ENCODE results near the gene WDPCP. TPM values are rescaled to one million over a fixed set of nuclear protein-coding genes. Genes with fewer than 3 reads are reported as not detected.

Gene WDPCP
- total RNA-seq, 4 donors from 2014 or later = 7.8 to 23.7 (median 10.7) TPM

DNA sequence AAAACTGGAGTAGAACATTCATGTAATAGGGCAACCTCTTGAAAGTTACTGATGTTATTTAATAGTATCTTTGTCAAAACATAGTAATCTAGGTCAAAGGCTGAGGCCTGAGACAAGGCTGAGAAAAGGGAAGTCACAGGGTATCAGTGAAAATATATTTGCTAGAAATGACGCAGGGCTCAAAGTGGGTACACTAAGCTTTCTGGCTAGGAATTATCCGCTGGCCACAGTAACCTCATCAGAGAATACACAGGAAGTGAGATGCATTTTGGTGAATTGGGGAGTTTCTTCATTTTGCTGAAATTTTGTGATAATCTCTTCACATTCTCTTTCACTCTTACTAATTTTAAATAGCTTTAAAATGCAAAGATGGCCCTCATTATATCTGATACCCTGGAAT lies 330.8 kb downstream of the WDPCP start:
- no peak for DNase-seq (ENCODE audit: extremely low spot score)
- Histone ChIP-seq H3K4me1 (no peaks in the 10 kb centered on the region), H3K27ac (replicated peaks in 1 of 4) (no peak overlapping the region), H3K27me3 (no peaks in the 10 kb centered on the region), H3K9me3 (no peaks in the 10 kb centered on the region), H3K4me3 (no peak overlapping the region), H3K36me3 (no peaks in the 10 kb centered on the region)
- TF ChIP-seq EP300 (IDR thresholded peaks at IDR 0.05) = no peak
- no peak for TF ChIP-seq POLR2A (IDR thresholded peaks at IDR 0.05; ENCODE audit: low read depth)
- no peak for TF ChIP-seq CTCF (IDR thresholded peaks at IDR 0.05)
- no peak for TF ChIP-seq POLR2AphosphoS5 (IDR thresholded peaks at IDR 0.05)
- 94% methylated on average over 2 of the region's 2 CpGs for WGBS
- intact Hi-C loops (cut with DNase I) = no loop called here

DNA sequence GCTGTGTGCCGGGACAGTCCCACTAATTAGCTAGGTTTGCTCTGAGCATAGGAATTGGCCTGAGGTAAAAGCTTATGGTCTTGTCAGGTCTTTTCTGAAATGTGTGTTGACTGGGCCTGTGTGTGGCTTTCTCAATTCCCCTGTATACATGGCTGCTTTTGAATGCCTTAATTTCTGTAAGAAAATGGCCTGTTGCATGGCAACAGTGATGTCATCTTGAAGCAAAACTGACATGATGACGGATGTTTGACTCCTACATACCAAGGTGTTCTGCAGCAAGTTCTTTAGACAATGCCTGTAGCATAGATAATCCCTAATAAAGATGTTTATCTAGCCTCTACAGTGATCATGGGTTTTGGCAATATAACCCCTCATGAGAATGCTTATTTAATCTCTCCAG lies 339.1 kb downstream of the WDPCP start:
- DNase-seq (ENCODE audit: extremely low spot score) = no peak
- intact Hi-C loops (cut with DNase I) = no loop called here
- no peak overlapping the region for H3K4me3 ChIP-seq
- no peaks in the 10 kb centered on the region for H3K9me3 ChIP-seq
- no peaks in the 10 kb centered on the region for H3K4me1 ChIP-seq
- no peaks in the 10 kb centered on the region for H3K27me3 ChIP-seq
- no peak overlapping the region for H3K27ac ChIP-seq (replicated peaks in 1 of 4)
- no peaks in the 10 kb centered on the region for H3K36me3 ChIP-seq
- 87% methylated on average over 2 of the region's 2 CpGs for WGBS
- no peak for TF ChIP-seq EP300 (IDR thresholded peaks at IDR 0.05)
- TF ChIP-seq POLR2AphosphoS5 (IDR thresholded peaks at IDR 0.05) = no peak
- no peak for TF ChIP-seq CTCF (IDR thresholded peaks at IDR 0.05)
- TF ChIP-seq POLR2A (IDR thresholded peaks at IDR 0.05; ENCODE audit: low read depth) = no peak

GRCh38 chr2:63242747-63243146 lies 345.5 kb downstream of the WDPCP start:
- no peaks in the 10 kb centered on the region for H3K36me3 ChIP-seq

GRCh38 chr2:63225964-63226686 lies 362.2 kb downstream of the WDPCP start:
- WGBS = 76% methylated on average over 1 of the region's 1 CpG
- TF ChIP-seq CTCF (IDR thresholded peaks at IDR 0.05) (no peak), EP300 (IDR thresholded peaks at IDR 0.05) (no peak), POLR2A (IDR thresholded peaks at IDR 0.05; ENCODE audit: low read depth) (no peak), POLR2AphosphoS5 (IDR thresholded peaks at IDR 0.05) (no peak)
- Histone ChIP-seq H3K4me1 (no peaks in the 10 kb centered on the region), H3K9me3 (no peaks in the 10 kb centered on the region), H3K27ac (replicated peaks in 1 of 4) (no peak overlapping the region), H3K36me3 (no peaks in the 10 kb centered on the region), H3K27me3 (no peaks in the 10 kb centered on the region), H3K4me3 (no peak overlapping the region)
- DNase-seq (ENCODE audit: extremely low spot score) = no peak
- intact Hi-C loops (cut with DNase I) = no loop called here

More at GRCh38 chr2:63242747-63243146, 345.5 kb downstream of the WDPCP start:
- intact Hi-C loops (cut with DNase I) = no loop called here
- Histone ChIP-seq H3K4me1 (no peaks in the 10 kb centered on the region), H3K4me3 (no peak overlapping the region), H3K27me3 (no peaks in the 10 kb centered on the region), H3K9me3 (no peaks in the 10 kb centered on the region), H3K27ac (replicated peaks in 1 of 4) (no peak overlapping the region)
- WGBS = 76% methylated on average over 1 of the region's 1 CpG
- no peak for DNase-seq (ENCODE audit: extremely low spot score)
- TF ChIP-seq EP300 (IDR thresholded peaks at IDR 0.05) = no peak
- no peak for TF ChIP-seq POLR2AphosphoS5 (IDR thresholded peaks at IDR 0.05)
- no peak for TF ChIP-seq CTCF (IDR thresholded peaks at IDR 0.05)
- no peak for TF ChIP-seq POLR2A (IDR thresholded peaks at IDR 0.05; ENCODE audit: low read depth)

All from esophagus muscularis mucosa (tissue), 4 donors.